ENCODE data around the gene PLCH2. TPM values are rescaled to one million over a fixed set of nuclear protein-coding genes. Genes with fewer than 3 reads are reported as not detected.

PLCH2 gene
- total and polyA plus RNA-seq, 10 of the 15 experiments (the other 5 are each of a cell fraction or from before 2014, with no cell fraction given), result 0.03 to 0.73 (median 0.24) TPM; not detected in 3

- TF ChIP-seq PRDM15 (CRISPR knock-in tag; IDR thresholded peaks at IDR 0.05) (no peak), SMARCA5 (IDR thresholded peaks at IDR 0.05) (no peak), STAT3 (IDR thresholded peaks at IDR 0.05; ENCODE audit: low read depth, low read length) (no peak)
Measured at GRCh38 chr1:2508751-2509150, 32.7 kb downstream of the PLCH2 start (continued).

GRCh38 chr1:2509589-2509988 is 33.5 kb downstream of the PLCH2 start:
- no peaks in the 10 kb centered on the region for H3K9me3 ChIP-seq (replicated peaks; ENCODE audit: control insufficient read depth, insufficient read depth, low read length)
- H2AFZ ChIP-seq (ENCODE audit: control insufficient read depth, low read depth, low read length), result no peak overlapping the region
- no peak for ATAC-seq
- TF ChIP-seq SUZ12 (IDR thresholded peaks at IDR 0.05; ENCODE audit: unreplicated experiment) (no peak), NR2C1 (IDR thresholded peaks at IDR 0.05) (no peak), IRF4 (IDR thresholded peaks at IDR 0.05; ENCODE audit: low read depth, low read length) (no peak), ASH2L (IDR thresholded peaks at IDR 0.05; ENCODE audit: borderline replicate concordance, low read depth) (no peak)
- SMC1A ChIA-PET (ENCODE audit: uncharacterized antibody, unreplicated experiment), result interaction anchor here (0.8 kb wide), 1 partner anchor 37 kb away, joined by 3 read pairs; no protein-coding TSS in a partner anchor
- DNase-seq (ENCODE audit: low read depth, low spot score), result no peak
- RAD21 ChIA-PET (ENCODE audit: unreplicated experiment), result no interaction called here
- in situ Hi-C loops (cut with MboI), result no loop called here
- no peak overlapping the region for H3K4me3 ChIP-seq
- intact Hi-C loops (cut with micrococcal nuclease; ENCODE audit: unreplicated experiment), result no loop called here
- no peaks in the 10 kb centered on the region; the same call in 1 of the 2 replicates for H4K20me1 ChIP-seq (ENCODE audit: control insufficient read depth, insufficient read depth)
- no peak overlapping the region for H3K27ac ChIP-seq (ENCODE audit: control insufficient read depth, insufficient read depth)
- no peak overlapping the region for H3K4me2 ChIP-seq (ENCODE audit: control insufficient read depth, insufficient read depth)
- peaks cover 2 to 34% of the 10 kb centered on the region in 2 experiments for H3K36me3 ChIP-seq (ENCODE audit: control insufficient read depth in 2 of 2, insufficient read depth in 2 of 2, low read length in 1 of 2)
- H3K4me1 ChIP-seq (ENCODE audit: control insufficient read depth, insufficient read depth, low read length), result no peaks in the 10 kb centered on the region
- no peak for FAIRE-seq
- H3K9ac ChIP-seq (ENCODE audit: control insufficient read depth, insufficient read depth, low read length), result no peak overlapping the region
- BruUV-seq (replicated peaks), result no TSS peak
- CTCF ChIA-PET, result no interaction called here
- POLR2A ChIA-PET, result no interaction called here
- H3K27me3 ChIP-seq (replicated peaks in 1 of 2; ENCODE audit: control insufficient read depth in 2 of 2, insufficient read depth in 2 of 2, low read length in 1 of 2), result no peaks in the 10 kb centered on the region
- no peaks in the 10 kb centered on the region for H3K79me2 ChIP-seq (ENCODE audit: control insufficient read depth, insufficient read depth, low read length)
- WGBS (ENCODE audit: insufficient coverage, insufficient replicate concordance, low lambda C conversion rate, missing lambda C conversion rate), result 74% methylated on average over 10 of the region's 11 CpGs

Measured in GM12878 (cell line).